NCI-H748 (cell line): ENCODE data around the gene SND1.
A peak's percentile ranks its signal among the peaks of the same experiment; 100 is the strongest.

Source experiments
- DNase-seq: peaks from one replicate; lab custom pipeline; 2025; ENCODE audit not compliant: unreplicated experiment; lab: John Stamatoyannopoulos, UW

The SND1 gene

GRCh38 chr7:128059143-128059988, 407.4 kb downstream of the SND1 start:
- DNase-seq: no peak

- DNase-seq: no peak
Observed at GRCh38 chr7:128060018-128060417, 408.0 kb downstream of the SND1 start.

- DNase-seq: no peak
Observed at GRCh38 chr7:128063088-128063487, 411.1 kb downstream of the SND1 start.

- no peak for DNase-seq
Observed at GRCh38 chr7:128065872-128066271, 413.9 kb downstream of the SND1 start.

GRCh38 chr7:128066395-128066794, 414.4 kb downstream of the SND1 start:
- no peak for DNase-seq

- DNase-seq: no peak
Observed at GRCh38 chr7:128066858-128067257, 414.9 kb downstream of the SND1 start.

- DNase-seq: no peak
Observed at GRCh38 chr7:128067983-128068382, 416.0 kb downstream of the SND1 start.

GRCh38 chr7:128068785-128069184, 416.8 kb downstream of the SND1 start:
- DNase-seq: no peak

GRCh38 chr7:128069373-128070364, 417.7 kb downstream of the SND1 start:
- DNase-seq: no peak

GRCh38 chr7:128071376-128071775, 419.4 kb downstream of the SND1 start:
- DNase-seq: no peak

- no peak for DNase-seq
Observed at GRCh38 chr7:128071801-128072200, 419.8 kb downstream of the SND1 start.

GRCh38 chr7:128073671-128074310, 421.8 kb downstream of the SND1 start:
- DNase-seq: no peak

GRCh38 chr7:128074336-128074735, 422.3 kb downstream of the SND1 start:
- no peak for DNase-seq

- DNase-seq: no peak
Observed at GRCh38 chr7:128074736-128075135, 422.7 kb downstream of the SND1 start.

- DNase-seq: no peak
Observed at GRCh38 chr7:128075242-128076095, 423.5 kb downstream of the SND1 start.

- DNase-seq: no peak
Observed at GRCh38 chr7:128076196-128076795, 424.3 kb downstream of the SND1 start.

- peak; percentile 41 for DNase-seq
Observed at GRCh38 chr7:128076796-128077271, 424.8 kb downstream of the SND1 start.

- DNase-seq: no peak
Observed at GRCh38 chr7:128078309-128078708, 426.3 kb downstream of the SND1 start.

GRCh38 chr7:128080169-128080568, 428.2 kb downstream of the SND1 start:
- no peak for DNase-seq

GRCh38 chr7:128081351-128081750, 429.4 kb downstream of the SND1 start:
- no peak for DNase-seq
